Parathyroid adenoma (tissue), 2 donors: ENCODE data around the gene FIGN.

Source experiments
- H2AFZ ChIP-seq: fragments of 300-600 bp; sonication (generic); one replicate; pipeline ENCODE4 v1.7.0; 2017; ENCODE audit warnings: antibody characterized with exemption, mild to moderate bottlenecking
- H3K27ac ChIP-seq: fragments of 300-600 bp; sonication (generic); one replicate; pipeline ENCODE4 v1.7.0; 2017
- H3K27me3 ChIP-seq: fragments of 300-600 bp; sonication (generic); one replicate; pipeline ENCODE4 v1.7.0; 2017; ENCODE audit warnings: low read length; ENCODE audit not compliant: control insufficient read depth, insufficient read depth
- H3K36me3 ChIP-seq: fragments of 300-600 bp; sonication (generic); one replicate; pipeline ENCODE4 v1.7.0; 2017; ENCODE audit warnings: low read length; ENCODE audit not compliant: control insufficient read depth, insufficient read depth
- H3K4me1 ChIP-seq: fragments of 300-600 bp; sonication (generic); one replicate; pipeline ENCODE4 v1.7.0; 2017; ENCODE audit warnings: control low read depth
- H3K4me2 ChIP-seq: fragments of 300-600 bp; sonication (generic); one replicate; pipeline ENCODE4 v1.7.0; 2017; ENCODE audit warnings: low read length
- H3K4me3 ChIP-seq: fragments of 300-600 bp; sonication (generic); one replicate; pipeline ENCODE4 v1.7.0; 2017; ENCODE audit warnings: low read depth, low read length
- H3K79me2 ChIP-seq: fragments of 300-600 bp; sonication (generic); one replicate; pipeline ENCODE4 v1.7.0; 2017; ENCODE audit warnings: control low read depth
- H3K9ac ChIP-seq: fragments of 300-600 bp; sonication (generic); one replicate; pipeline ENCODE4 v1.7.0; 2017; ENCODE audit warnings: mild to moderate bottlenecking
- H3K9me3 ChIP-seq: fragments of 300-600 bp; sonication (generic); one replicate; pipeline ENCODE4 v1.7.0; 2017; ENCODE audit warnings: low read length; ENCODE audit not compliant: control insufficient read depth
- CTCF ChIP-seq: fragments of 300-600 bp; sonication (generic); IDR thresholded peaks from one replicate; pipeline ENCODE4 v1.7.0; 2017; ENCODE audit warnings: antibody characterized with exemption, mild to moderate bottlenecking
- donor health status: primary hyperparathyroidism.

The FIGN gene

GRCh38 chr2:163711699-163712098 lies 24.1 kb downstream of the FIGN start:
- H3K4me3 ChIP-seq, result no peak overlapping the region
- H3K36me3 ChIP-seq, result no peaks in the 10 kb centered on the region
- H3K9ac ChIP-seq, result no peak overlapping the region
- no peaks in the 10 kb centered on the region for H3K9me3 ChIP-seq
- H2AFZ ChIP-seq, result no peak overlapping the region
- H3K27me3 ChIP-seq, result no peaks in the 10 kb centered on the region
- H3K27ac ChIP-seq, result no peak overlapping the region
- peaks cover 3% of the 10 kb centered on the region for H3K4me1 ChIP-seq
- no peak overlapping the region for H3K4me2 ChIP-seq
- H3K79me2 ChIP-seq, result no peaks in the 10 kb centered on the region
- no peak for TF ChIP-seq CTCF

- no peaks in the 10 kb centered on the region for H3K27me3 ChIP-seq
- H3K27ac ChIP-seq, result no peak overlapping the region
Measured at GRCh38 chr2:163711258-163711657, 24.6 kb downstream of the FIGN start.

GRCh38 chr2:163709270-163709669 lies 26.5 kb downstream of the FIGN start:
- TF ChIP-seq CTCF, result no peak
- H3K4me1 ChIP-seq, result peaks cover 2% of the 10 kb centered on the region
- H3K9me3 ChIP-seq, result no peaks in the 10 kb centered on the region
- H3K79me2 ChIP-seq, result no peaks in the 10 kb centered on the region
- no peak overlapping the region for H3K4me2 ChIP-seq
- H3K27me3 ChIP-seq, result no peaks in the 10 kb centered on the region
- H3K4me3 ChIP-seq, result no peak overlapping the region
- no peaks in the 10 kb centered on the region for H3K36me3 ChIP-seq
- no peak overlapping the region for H3K27ac ChIP-seq
- H3K9ac ChIP-seq, result no peak overlapping the region
- no peak overlapping the region for H2AFZ ChIP-seq

More at GRCh38 chr2:163711258-163711657, 24.6 kb downstream of the FIGN start:
- H2AFZ ChIP-seq, result no peak overlapping the region
- H3K9ac ChIP-seq, result no peak overlapping the region
- no peaks in the 10 kb centered on the region for H3K9me3 ChIP-seq
- no peaks in the 10 kb centered on the region for H3K79me2 ChIP-seq
- no peak overlapping the region for H3K4me3 ChIP-seq
- peaks cover 3% of the 10 kb centered on the region for H3K4me1 ChIP-seq
- TF ChIP-seq CTCF, result no peak
- no peaks in the 10 kb centered on the region for H3K36me3 ChIP-seq
- no peak overlapping the region for H3K4me2 ChIP-seq

GRCh38 chr2:163708265-163708664 lies 27.5 kb downstream of the FIGN start:
- H3K27ac ChIP-seq, result no peak overlapping the region
- no peak overlapping the region for H2AFZ ChIP-seq
- no peaks in the 10 kb centered on the region for H3K36me3 ChIP-seq
- no peak overlapping the region for H3K4me3 ChIP-seq
- H3K9ac ChIP-seq, result no peak overlapping the region
- H3K4me2 ChIP-seq, result no peak overlapping the region
- no peaks in the 10 kb centered on the region for H3K27me3 ChIP-seq
- no peaks in the 10 kb centered on the region for H3K79me2 ChIP-seq
- no peaks in the 10 kb centered on the region for H3K4me1 ChIP-seq
- no peaks in the 10 kb centered on the region for H3K9me3 ChIP-seq
- no peak for TF ChIP-seq CTCF

GRCh38 chr2:163703386-163703785 lies 32.4 kb downstream of the FIGN start:
- TF ChIP-seq CTCF, result no peak
- H3K27ac ChIP-seq, result no peak overlapping the region
- H3K4me2 ChIP-seq, result no peak overlapping the region
- no peaks in the 10 kb centered on the region for H3K9me3 ChIP-seq
- H3K9ac ChIP-seq, result no peak overlapping the region
- H3K36me3 ChIP-seq, result no peaks in the 10 kb centered on the region
- no peaks in the 10 kb centered on the region for H3K27me3 ChIP-seq
- H3K79me2 ChIP-seq, result no peaks in the 10 kb centered on the region
- no peak overlapping the region for H3K4me3 ChIP-seq
- H3K4me1 ChIP-seq, result no peaks in the 10 kb centered on the region
- H2AFZ ChIP-seq, result no peak overlapping the region
